Uterus (tissue), 4 donors: ENCODE data around the gene SH3RF3. TPM values are rescaled to one million over a fixed set of nuclear protein-coding genes. Genes with fewer than 3 reads are reported as not detected.

ENCODE experiments used
- DNase-seq, 2 donors: peaks; one replicate each; pipeline ENCODE4 v3.0.0-alpha.2; 2019 to 2020
- H3K27ac ChIP-seq, 2 donors: fragments of 200-600 bp; sonication (generic); 1 replicate in 1 of 2; 2 replicates in 1 of 2; pipeline ENCODE4 v1.5.1; 2016 to 2018
- H3K27me3 ChIP-seq, 2 donors: fragments of 200-600 bp; sonication (generic); one replicate each; pipeline ENCODE4 v1.5.1; 2018 to 2019; ENCODE audit warnings: control low read depth in 1 of 2
- H3K36me3 ChIP-seq, 2 donors: fragments of 200-600 bp; sonication (generic); one replicate each; pipeline ENCODE4 v1.5.1; 2019; ENCODE audit warnings: control low read depth in 1 of 2
- H3K4me1 ChIP-seq, 2 donors: fragments of 200-600 bp; sonication (generic); one replicate each; pipeline ENCODE4 v1.5.1; 2018 to 2019; ENCODE audit warnings: control low read depth in 1 of 2
- H3K4me3 ChIP-seq, 2 donors: fragments of 200-600 bp; sonication (generic); 1 replicate in 1 of 2; 2 replicates in 1 of 2; pipeline ENCODE4 v1.5.1; 2018 to 2019; ENCODE audit warnings: mild to moderate bottlenecking in 1 of 2
- H3K9me3 ChIP-seq, 2 donors: fragments of 200-600 bp; sonication (generic); one replicate each; pipeline ENCODE4 v1.5.1; 2019; ENCODE audit warnings: control low read depth in 1 of 2
- CTCF ChIP-seq, 4 experiments: fragments of 200-600 bp in 2 of 4; fragments of 450-650 bp in 2 of 4; sonication (generic) in 2 of 4; IDR thresholded peaks; one replicate each; pipeline ENCODE4 v1.5.1; 2016 to 2019; ENCODE audit warnings: antibody characterized with exemption in 4 of 4, mild to moderate bottlenecking in 2 of 4, moderate library complexity in 1 of 4
- POLR2A ChIP-seq, 2 donors: fragments of 450-650 bp; IDR thresholded peaks; one replicate each; pipeline ENCODE4 v1.6.1; 2016; ENCODE audit warnings: antibody characterized with exemption in 2 of 2, mild to moderate bottlenecking in 1 of 2, moderate library complexity in 1 of 2
- intact Hi-C: fragments of 100-400 bp; cut with DNase I; formaldehyde crosslinking; loops from one replicate; pipeline ENCODE4 v1.15.1; 2023; ENCODE audit warnings: low total_unique reads
- total RNA-seq, 4 donors: library from RNA; depleted of rRNA in 3 of 4; stranded (reverse); fragments of >200 nt in 3 of 4; gene quantifications; one replicate each; pipeline versions ENCODE4 v1.1.0 to v1.2.4, GENCODE V29; 2014 to 2023
- donor health status: DM: yes; HTN: yes; CAD: no.

Gene SH3RF3
- total RNA-seq, 4 donors from 2014 or later, result 5.1 to 10.2 (median 8.7) TPM; not detected in 1

- DNase-seq, result peak in 1 of 2 donors; percentile 20
- Histone ChIP-seq H3K9me3 (no peaks in the 10 kb centered on the region), H3K4me3 (no peak overlapping the region), H3K27me3 (no peaks in the 10 kb centered on the region), H3K4me1 (no peaks in the 10 kb centered on the region), H3K36me3 (no peaks in the 10 kb centered on the region), H3K27ac (peak overlapping the region in 1 of 2 donors; percentile 20)
- TF ChIP-seq CTCF (IDR thresholded peaks at IDR 0.05), result no peak
- TF ChIP-seq POLR2A (IDR thresholded peaks at IDR 0.05), result no peak
- intact Hi-C loops, result no loop called here
These were observed 318.3 kb downstream of the SH3RF3 start for GRCh38 chr2:109447251-109447661.

- Histone ChIP-seq H3K4me1 (no peaks in the 10 kb centered on the region), H3K9me3 (no peaks in the 10 kb centered on the region), H3K27ac (no peak overlapping the region), H3K36me3 (no peaks in the 10 kb centered on the region), H3K4me3 (no peak overlapping the region), H3K27me3 (no peaks in the 10 kb centered on the region)
- DNase-seq, result peak in 1 of 2 donors; percentile 8
- no peak for TF ChIP-seq POLR2A (IDR thresholded peaks at IDR 0.05)
- no peak for TF ChIP-seq CTCF (IDR thresholded peaks at IDR 0.05)
- intact Hi-C loops, result no loop called here
These were observed 318.8 kb downstream of the SH3RF3 start for GRCh38 chr2:109447776-109448175.

GRCh38 chr2:109448207-109448606 lies 319.2 kb downstream of the SH3RF3 start:
- Histone ChIP-seq H3K4me1 (no peaks in the 10 kb centered on the region), H3K4me3 (no peak overlapping the region), H3K9me3 (no peaks in the 10 kb centered on the region), H3K27me3 (no peaks in the 10 kb centered on the region), H3K27ac (no peak overlapping the region), H3K36me3 (no peaks in the 10 kb centered on the region)
- intact Hi-C loops, result no loop called here
- peak in 1 of 2 donors; percentile 0 for DNase-seq
- TF ChIP-seq CTCF (IDR thresholded peaks at IDR 0.05) (no peak), POLR2A (IDR thresholded peaks at IDR 0.05) (no peak)

GRCh38 chr2:109448946-109449788 lies 320.2 kb downstream of the SH3RF3 start:
- no peak overlapping the region for H3K4me3 ChIP-seq
- no peaks in the 10 kb centered on the region for H3K27me3 ChIP-seq
- H3K9me3 ChIP-seq, result no peaks in the 10 kb centered on the region
- H3K4me1 ChIP-seq, result no peaks in the 10 kb centered on the region
- no peaks in the 10 kb centered on the region for H3K36me3 ChIP-seq
- intact Hi-C loops, result no loop called here
- TF ChIP-seq CTCF (IDR thresholded peaks at IDR 0.05) (no peak), POLR2A (IDR thresholded peaks at IDR 0.05) (no peak)
- DNase-seq, result peak in 1 of 2 donors; percentile 14
- no peak overlapping the region for H3K27ac ChIP-seq

GRCh38 chr2:109450574-109451273 lies 321.7 kb downstream of the SH3RF3 start:
- DNase-seq, result peak in 1 of 2 donors; percentile 11
- TF ChIP-seq CTCF (IDR thresholded peaks at IDR 0.05) (no peak), POLR2A (IDR thresholded peaks at IDR 0.05) (no peak)
- Histone ChIP-seq H3K27me3 (no peaks in the 10 kb centered on the region), H3K9me3 (no peaks in the 10 kb centered on the region), H3K36me3 (no peaks in the 10 kb centered on the region), H3K27ac (no peak overlapping the region), H3K4me3 (no peak overlapping the region), H3K4me1 (no peaks in the 10 kb centered on the region)
- intact Hi-C loops, result no loop called here
